Bone marrow (tissue), 2 donors: ENCODE measurements around the gene AK2.

Source experiments
- DNase-seq, 2 donors: peaks; one replicate each; lab custom pipeline; 2025; lab: John Stamatoyannopoulos, UW

AK2 gene

GRCh38 chr1:32972814-32973428, 63.8 kb downstream of the AK2 start:
- no peak for DNase-seq

- no peak for DNase-seq
These were observed 65.1 kb downstream of the AK2 start for GRCh38 chr1:32971576-32971975.

GRCh38 chr1:32971156-32971555, 65.5 kb downstream of the AK2 start:
- no peak for DNase-seq

GRCh38 chr1:32969566-32969965, 67.1 kb downstream of the AK2 start:
- no peak for DNase-seq

- no peak for DNase-seq
These were observed 68.7 kb downstream of the AK2 start for GRCh38 chr1:32967888-32968568.

DNA sequence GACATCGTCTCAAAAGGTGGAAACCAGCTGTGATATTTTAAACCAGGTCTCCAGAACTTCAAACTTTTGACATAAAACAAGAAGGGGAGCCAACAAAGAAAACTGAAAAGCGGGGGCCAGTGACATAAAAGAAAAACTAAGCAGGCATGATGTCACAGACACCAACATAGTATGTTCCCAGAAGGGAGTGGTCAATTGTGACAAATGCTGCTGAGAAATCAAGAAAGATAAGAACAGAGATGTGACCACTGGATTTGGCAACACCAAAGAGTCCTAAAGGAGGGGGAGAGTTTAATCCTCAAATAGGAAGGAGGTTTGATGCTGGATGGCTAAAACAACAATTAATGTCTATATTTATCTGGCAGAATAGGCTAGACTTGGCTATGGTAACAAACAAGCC, 69.8 kb downstream of the AK2 start:
- DNase-seq: no peak

- DNase-seq: no peak
These were observed 71.4 kb downstream of the AK2 start for GRCh38 chr1:32965251-32965747.

DNA sequence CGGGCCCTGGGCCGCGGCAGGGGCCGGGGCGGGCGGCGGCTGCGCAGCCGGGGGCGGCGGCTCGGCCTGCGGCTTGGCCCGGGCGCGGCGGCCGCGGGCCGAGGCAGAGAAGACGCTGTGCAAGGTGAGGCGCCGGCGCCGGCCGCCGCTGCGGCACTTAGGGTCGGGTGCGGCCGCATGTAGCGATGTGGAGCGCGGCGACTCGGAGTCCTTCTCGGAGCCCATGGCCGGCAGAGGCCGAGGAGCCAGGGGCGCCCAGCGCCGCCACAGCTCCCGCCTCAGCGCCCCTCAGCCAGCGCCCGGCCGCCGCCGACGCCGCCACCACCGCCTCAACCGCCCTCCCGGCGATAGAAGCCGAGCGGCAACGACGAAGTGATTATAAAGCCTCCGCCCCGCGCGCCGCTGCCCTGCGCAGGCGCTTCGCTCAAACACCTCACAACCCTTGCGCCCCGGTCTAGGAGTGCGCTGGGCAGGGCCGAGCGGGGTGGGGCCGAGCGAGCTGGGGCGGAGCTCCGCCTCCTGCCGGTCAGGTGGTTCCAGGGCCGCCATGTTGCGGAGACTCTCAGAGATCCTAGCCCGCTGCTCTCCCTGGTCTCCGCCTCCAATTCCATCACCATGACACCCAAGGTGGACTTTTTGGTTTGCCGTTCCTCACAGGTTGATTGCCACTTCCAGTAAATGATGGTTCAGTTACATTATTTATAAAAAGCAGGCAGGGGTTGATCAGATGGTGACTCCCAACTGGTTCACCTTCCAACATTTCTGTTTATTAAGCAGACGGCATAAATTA, 72.0 kb downstream of the AK2 start, which contains the start of gene RNF19B:
RNF19B (minus strand) TSS at position 349 of the 790 bp plus-strand sequence; CDS start at position 225, 124 bp downstream.
- peak; percentile 83 to 94 for DNase-seq

DNA sequence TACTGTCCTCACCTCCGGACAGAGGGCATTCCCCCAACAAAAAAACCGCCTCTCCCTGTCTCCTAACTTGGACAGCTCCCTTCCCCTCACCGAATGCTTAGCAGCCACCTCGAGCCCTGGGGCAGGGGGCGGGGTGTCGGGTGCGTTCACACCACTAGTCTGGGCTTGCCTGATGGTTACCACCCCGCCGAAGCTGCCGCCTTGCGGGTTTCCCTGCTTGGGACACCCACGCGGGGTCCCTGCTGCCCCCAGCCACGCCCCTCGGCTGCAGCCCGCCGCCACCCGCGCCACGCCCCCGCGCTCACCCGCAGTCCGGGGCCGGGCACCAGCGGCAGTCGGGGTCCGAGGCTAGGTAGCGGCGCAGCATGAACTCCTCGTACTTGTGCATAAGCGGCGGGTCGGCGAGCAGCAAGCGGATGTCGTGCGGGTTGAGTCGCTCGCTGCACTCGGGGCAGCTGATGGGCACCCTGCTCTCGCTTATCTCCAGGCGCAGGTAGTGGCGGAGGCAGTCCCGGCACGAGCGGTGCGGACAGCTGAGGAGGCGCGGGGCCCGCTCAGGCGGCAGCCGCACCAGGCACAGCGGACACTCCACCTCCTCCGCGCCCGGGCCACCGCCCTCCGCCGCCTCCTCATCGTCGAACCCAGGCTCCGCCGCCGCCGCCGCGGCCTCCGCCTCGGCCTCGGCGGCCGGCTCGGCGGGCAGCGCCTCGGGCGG, 72.8 kb downstream of the AK2 start:
- DNase-seq: peak in 1 of 2 donors; percentile 30

DNA sequence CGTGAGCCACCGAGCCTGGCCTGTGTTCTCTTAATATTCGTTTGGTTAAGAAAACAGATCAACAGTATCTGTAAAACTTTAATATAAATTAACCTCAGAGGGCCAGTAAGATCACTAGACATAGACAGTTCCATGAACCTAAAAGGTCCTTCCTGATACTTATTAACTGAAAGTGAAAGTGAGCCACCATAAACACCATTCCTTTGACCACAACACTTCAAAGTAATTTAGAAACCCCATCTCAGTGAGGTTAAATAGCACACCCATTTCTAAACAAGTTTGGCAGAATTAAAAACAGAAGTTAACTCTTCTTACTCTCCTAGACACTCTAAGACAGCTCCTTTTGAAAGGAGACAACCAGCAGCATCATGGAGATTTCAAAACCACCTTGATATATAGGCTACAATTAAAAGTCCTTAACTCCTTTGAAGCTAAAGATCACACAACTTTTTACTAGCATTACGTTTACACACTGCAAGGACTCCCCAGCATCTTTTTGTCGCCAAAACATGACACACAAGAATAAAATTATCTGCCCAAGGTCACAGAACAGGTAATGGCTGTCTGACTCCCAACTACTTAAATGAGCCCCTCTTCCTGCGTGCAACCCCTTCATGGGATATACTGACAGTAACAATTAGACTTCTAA, 74.3 kb downstream of the AK2 start:
- peak in 1 of 2 donors; percentile 13 for DNase-seq

DNA sequence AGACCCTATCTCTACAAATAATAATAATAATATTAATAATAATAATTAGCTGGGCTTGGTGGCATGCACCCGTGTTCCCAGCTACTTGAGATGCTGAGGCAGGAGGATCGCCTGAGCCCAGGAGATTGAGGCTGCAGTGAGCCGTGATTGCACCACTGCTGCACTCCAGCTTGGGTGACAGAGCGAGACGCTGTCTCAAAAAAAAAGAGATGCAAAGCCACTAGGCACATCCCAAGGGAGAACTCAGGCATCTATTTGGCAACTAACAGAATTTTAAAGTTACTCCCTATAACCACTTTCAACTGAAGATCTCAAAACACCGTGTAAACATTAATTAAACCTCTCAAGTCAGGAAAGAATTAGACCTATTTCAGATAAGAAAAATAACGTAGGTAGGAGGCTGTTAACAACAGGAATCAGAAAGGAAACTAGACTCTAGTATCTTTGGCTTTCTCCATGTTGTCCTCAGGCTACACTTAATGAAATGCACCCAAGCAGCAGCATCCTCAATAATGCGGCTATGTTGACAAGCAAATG, 75.8 kb downstream of the AK2 start:
- no peak for DNase-seq

- DNase-seq: no peak
These were observed 76.3 kb downstream of the AK2 start for GRCh38 chr1:32960342-32960741.

- DNase-seq: no peak
These were observed 77.9 kb downstream of the AK2 start for GRCh38 chr1:32958827-32959226.
